ENCODE data around the gene WDR59.
"Not testable (repeated sequence)": the region's sequence is repeated elsewhere in the genome, so short reads cannot be mapped to it uniquely, and the experiment has no call there.

Gene WDR59

DNA sequence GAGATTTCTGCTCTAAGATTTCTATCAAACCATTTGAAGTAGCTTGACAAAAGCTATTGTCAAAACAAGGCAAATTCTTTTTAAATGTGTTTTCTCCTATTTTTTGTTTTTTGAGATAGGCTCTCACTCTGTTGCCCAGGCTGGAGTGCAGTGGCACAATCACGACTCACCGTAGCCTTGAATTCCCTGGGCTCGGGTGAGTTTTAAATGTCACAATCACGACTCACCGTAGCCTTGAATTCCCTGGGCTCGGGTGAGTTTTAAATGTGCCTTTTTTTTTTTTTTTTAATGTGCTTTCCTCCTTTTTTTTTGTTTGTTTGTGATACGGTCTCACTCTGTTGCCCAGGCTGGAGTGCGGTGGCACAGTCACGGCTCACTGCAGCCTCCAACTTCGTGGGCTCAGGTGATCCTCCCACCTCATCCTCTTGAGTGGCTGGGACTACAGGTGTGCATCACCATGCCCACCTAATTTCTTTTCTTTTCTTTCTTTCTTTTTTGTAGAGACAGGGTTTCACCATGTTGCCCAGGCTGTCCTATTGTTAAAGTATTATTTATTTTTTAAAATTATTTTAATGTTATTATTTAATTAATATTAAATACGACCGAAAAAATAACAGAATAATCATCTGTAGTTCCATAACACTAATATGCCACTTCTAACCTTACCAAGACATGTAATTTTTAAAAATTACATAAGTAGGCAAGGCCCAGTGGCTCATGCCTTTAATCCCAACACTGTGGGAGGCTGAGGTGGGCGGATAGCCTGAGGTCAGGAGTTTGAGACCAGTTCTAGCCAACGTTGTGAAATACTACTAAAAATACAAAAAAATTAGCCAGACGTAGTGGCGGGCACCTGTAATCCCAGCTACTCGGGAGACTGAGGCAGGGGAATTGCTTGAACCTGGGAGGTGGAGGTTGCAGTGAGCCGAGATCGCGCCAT is 140.6 kb downstream of the WDR59 start:
- DNase-seq = no peak

DNA sequence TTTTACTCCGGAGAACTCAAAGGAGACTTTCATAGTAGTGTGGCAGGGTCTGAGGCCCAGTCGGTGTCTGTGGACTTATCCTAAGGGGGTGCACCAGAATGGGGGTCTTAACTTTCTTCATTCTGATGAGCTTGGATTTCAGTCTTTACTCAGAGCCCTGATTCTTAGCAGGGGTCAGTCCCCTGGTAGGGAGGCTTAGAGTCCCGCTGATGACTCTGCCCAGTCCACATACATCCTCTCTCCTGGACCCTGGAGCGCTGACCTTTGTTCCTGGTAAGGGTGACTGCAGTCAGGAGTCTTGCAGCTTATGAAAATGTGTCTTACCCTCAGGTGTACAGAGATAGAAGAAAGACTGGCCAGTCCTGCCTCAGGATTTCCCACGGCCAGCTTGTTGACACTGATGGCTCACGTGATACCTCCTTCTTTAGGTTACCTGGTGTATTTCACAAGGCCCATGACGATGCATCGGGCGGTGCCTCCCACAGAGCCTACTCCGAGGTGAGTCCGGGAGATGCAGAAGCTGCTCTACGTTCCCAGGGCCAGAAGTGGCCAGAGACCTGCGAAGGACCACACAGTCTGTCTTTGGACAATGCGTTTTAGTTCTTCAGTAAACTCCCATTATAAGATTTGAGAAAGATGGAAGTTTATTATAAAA is 141.4 kb downstream of the WDR59 start:
- not testable (repeated sequence) for DNase-seq

DNA sequence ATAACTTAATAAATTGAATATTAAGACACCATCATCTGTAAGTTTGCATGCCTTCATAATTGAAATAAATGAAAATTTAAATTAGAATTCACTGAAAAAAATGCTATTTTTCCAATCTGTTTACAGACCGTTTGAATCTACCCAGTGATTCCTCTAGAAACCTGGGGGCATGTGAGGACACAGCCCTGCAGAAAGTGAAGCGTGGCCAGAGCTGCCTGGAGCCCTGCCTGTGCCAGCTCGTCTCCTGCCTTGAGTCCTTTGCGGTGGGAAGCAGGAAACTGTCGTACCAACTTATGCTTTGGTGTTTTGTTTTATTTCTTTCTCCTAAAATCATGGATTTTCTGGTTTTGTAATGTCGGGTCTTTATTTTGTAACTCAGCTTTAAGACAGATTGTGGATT is 142.5 kb downstream of the WDR59 start:
- DNase-seq = no peak

DNA sequence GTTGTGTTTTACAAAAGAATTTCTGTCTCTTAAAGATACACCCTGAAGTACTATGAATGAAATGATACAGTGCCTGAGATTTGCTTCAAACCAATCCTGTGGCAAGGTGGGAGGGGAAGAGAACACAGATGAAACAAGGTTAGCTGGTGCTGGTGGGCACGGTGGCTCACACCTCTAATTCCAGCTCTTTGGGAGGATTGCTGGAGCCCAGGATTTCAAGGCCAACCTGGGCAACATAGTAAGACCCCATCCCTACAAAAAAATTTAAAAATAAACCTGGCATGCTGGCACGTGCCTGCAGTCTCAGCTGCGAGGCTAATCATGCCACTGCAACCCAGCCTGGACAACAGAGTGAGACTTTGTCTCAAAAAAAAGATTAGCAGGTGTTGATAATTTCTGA is 143.0 kb downstream of the WDR59 start:
- no peak for DNase-seq

DNA sequence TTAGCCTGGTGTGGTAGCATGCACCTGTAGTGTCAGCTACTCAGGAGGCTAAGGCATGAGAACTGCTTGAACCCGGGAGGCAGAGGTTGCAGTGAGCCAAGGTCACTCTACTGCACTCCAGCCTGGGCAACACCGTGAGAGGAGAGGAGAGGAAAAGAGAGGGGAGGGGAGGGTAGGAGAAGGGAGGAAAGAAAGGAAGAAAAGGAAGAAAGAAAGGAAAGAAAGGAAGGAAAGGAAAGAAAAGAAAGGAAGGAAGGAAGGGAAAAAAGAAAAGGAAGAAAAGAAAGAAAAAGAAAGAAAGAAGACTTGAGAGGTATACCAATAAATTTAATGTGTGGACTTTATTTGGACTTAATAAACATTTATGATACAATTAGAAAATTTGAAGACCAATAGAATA is 143.5 kb downstream of the WDR59 start:
- no peak for DNase-seq

DNA sequence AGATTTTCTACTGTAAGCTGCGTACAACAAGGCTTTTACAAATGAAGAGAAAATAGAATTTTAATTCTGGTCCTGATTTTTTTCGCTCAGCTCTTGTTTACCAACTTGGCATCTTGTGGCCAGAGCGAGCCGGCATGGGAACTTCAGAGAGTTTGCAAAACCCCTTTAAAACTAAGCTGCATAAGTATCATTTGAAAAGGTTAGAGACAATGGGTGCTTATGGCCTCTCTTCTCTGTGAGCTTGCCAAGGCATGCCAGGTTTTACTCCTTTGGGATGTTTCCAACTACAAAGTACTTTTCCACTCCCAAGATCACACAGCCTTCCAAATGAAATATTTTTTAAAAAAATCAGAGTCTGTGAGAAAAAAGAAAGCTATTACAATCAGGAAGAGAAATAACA is 147.9 kb downstream of the WDR59 start:
- DNase-seq = no peak

DNA sequence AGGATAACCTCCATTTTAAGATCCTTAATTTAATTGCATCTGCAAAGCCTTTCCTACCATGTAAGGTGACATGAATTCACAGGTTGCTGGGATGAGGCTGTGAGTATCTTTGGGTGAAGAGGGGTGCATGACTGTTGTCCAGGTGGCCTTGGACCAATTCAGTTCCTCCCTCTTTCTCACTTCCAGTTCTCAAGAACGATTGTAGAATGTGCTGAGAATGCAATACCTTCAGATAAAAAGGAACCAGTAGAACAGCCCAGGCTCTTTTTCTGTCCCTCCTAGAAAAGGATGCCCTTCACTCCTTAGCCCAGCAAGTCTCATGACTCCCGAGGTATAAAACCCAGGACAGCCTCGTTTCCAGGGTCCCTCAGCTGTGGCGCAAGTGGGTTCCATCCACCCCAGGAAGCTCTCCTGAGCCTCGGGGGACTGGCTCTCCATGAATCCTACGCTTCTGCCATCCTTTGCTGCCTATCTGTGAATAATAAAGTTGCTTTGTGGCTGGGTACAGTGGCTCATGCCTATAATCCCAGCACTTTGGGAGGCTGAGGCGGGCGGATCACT is 148.7 kb downstream of the WDR59 start:
- DNase-seq = no peak

DNA sequence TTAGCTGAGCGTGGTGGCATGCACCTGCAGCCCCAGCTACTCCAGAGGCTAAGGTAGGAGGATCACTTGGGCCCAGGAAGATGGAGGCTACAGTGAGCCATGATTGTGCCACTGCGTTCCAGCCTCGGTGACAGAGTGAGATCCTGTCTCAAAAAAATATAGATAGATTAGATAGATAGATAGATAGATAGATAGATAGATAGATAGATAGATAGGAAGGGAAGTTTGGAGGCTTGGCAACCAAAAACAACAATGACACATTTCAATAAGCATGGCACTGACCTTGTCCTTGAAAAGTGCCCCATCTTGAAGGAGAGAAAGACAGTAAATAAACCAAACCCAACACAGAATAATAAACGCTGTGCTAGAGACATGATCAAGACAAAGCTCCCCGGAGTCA is 152.7 kb downstream of the WDR59 start:
- DNase-seq = no peak

DNA sequence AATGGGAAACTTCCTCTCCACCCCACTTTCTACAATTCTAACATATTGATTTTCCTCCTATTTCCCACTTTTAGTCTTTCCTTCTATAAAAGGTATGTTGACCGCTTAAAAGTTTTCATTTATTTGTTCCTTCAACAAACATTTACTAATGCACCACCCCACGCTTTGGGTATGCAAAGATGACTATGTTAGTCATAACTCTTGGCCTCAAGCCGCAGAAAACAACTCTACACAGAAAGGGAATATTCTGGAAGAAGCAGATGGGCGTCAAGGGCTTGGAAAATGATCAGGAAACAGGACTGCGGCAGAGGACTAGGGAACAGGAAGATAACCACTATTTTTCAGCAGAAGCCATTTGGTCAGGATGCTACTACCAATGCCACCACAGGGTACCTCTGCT is 153.5 kb downstream of the WDR59 start:
- DNase-seq = no peak

DNA sequence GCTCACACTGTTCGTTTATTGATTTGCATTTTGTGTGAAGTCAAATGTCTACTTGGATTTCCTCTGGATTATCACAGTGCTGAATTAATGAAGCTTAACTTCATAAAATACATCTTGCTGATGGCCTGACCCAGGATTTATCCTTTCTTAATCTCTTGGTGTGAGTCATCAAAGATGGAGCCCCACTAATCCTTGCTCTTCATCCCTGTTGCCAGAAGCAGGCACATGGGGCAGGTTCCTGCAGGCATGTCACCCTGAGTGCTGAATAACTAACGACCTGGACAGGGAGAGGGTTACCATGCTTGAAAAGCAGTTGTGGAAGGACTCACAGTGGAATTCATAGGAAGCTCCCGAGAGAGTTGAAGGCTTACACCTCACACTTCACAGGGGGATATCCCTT is 154.3 kb downstream of the WDR59 start:
- DNase-seq = no peak

DNA sequence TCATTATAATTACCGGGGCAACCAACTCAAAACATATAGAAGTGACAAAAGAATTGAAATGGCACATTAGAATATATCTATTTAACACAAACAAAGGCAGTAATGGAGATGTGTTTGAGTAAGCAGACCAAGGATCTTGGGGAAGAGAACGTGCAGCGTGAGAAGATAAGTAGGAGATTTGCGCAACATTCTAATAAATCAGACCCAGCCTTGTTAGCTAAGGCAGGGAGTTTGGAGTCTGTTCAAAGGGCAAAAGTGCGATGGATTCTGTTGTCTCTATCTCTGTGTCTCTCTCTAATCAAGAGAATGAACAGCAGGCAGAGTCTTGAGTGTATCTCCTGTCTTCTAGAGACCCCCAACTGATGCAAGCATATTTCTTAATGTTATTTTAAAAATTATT is 155.3 kb downstream of the WDR59 start:
- DNase-seq = no peak

DNA sequence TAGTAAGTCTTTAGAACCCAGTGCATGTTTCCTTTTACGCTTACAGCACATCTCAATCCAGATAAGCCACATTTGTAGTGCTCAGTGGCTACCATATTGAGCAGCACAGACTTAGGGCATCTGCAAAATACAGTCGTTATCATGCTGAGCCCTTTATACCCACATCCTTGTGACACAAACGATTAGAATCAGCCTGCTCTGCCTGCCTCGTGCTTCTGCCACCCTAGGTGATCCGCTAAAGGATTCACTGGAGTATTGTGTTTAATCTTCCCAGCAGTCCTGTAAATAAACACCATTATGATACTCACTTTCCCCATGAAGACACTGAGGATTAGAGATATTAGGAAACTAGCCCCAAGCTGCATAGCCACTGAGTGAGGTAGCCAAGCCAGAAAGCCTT is 159.0 kb downstream of the WDR59 start:
- DNase-seq = no peak

DNA sequence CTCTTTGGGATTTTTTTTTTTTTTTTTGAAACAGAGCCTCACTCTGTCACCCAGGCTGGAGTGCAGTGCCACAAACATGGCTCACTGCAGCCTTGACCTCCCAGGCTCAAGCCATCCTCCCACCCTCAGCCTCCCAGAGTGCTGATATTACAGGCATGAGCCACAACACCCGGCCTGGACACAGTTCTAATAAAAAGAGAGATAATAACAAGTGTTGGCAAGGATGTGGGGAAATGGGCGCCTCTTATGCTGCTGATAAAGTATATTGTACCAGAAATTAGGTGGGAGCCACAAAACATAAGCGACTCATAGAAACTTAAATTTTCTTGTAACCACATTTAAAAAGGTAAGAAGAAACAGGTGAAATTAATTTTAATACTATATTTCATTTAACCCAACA is 159.9 kb downstream of the WDR59 start:
- no peak for DNase-seq

Measured in NCI-H187 treated with DMSO at 0.1 percent for 48 hours (cell line).